ENCODE data around the gene UBE2D4.

UBE2D4 gene

GRCh38 chr7:43952028-43952427 lies 25.8 kb downstream of the UBE2D4 start:
- Histone ChIP-seq H3K4me3 (IDR thresholded peaks at IDR 0.05; ENCODE audit: insufficient read depth, low read depth, low read length) (no peak overlapping the region), H2AFZ (ENCODE audit: low read depth) (no peak overlapping the region), H3K79me2 (ENCODE audit: insufficient read depth, low read depth) (no peaks in the 10 kb centered on the region), H3K27me3 (ENCODE audit: insufficient read depth, low read depth) (no peaks in the 10 kb centered on the region), H3K4me2 (no peak overlapping the region), H3K27ac (no peak overlapping the region), H3K9ac (no peak overlapping the region), H3K4me1 (ENCODE audit: low read depth, poor library complexity, severe bottlenecking) (peaks cover 8% of the 10 kb centered on the region), H4K20me1 (ENCODE audit: insufficient read depth) (no peaks in the 10 kb centered on the region), H3K36me3 (ENCODE audit: insufficient read depth) (no peaks in the 10 kb centered on the region)
- no peak for TF ChIP-seq CTCF (conservative IDR thresholded peaks at IDR 0.05; ENCODE audit: low read depth, low read length)

- TF ChIP-seq CTCF (conservative IDR thresholded peaks at IDR 0.05; ENCODE audit: low read depth, low read length) = no peak
- Histone ChIP-seq H3K36me3 (ENCODE audit: insufficient read depth) (no peaks in the 10 kb centered on the region), H3K9ac (no peak overlapping the region), H3K27ac (no peak overlapping the region), H3K27me3 (ENCODE audit: insufficient read depth, low read depth) (no peaks in the 10 kb centered on the region), H4K20me1 (ENCODE audit: insufficient read depth) (no peaks in the 10 kb centered on the region), H3K79me2 (ENCODE audit: insufficient read depth, low read depth) (no peaks in the 10 kb centered on the region), H3K4me2 (no peak overlapping the region), H3K4me3 (IDR thresholded peaks at IDR 0.05; ENCODE audit: insufficient read depth, low read depth, low read length) (no peak overlapping the region), H2AFZ (ENCODE audit: low read depth) (no peak overlapping the region), H3K4me1 (ENCODE audit: low read depth, poor library complexity, severe bottlenecking) (peaks cover 8% of the 10 kb centered on the region)
Observed at GRCh38 chr7:43953071-43953470, 26.8 kb downstream of the UBE2D4 start.

- H3K4me1 ChIP-seq (ENCODE audit: low read depth, poor library complexity, severe bottlenecking) = peaks cover 8% of the 10 kb centered on the region
- no peak overlapping the region for H3K9ac ChIP-seq
- H3K27me3 ChIP-seq (ENCODE audit: insufficient read depth, low read depth) = no peaks in the 10 kb centered on the region
- no peak overlapping the region for H2AFZ ChIP-seq (ENCODE audit: low read depth)
- H3K79me2 ChIP-seq (ENCODE audit: insufficient read depth, low read depth) = no peaks in the 10 kb centered on the region
- TF ChIP-seq CTCF (conservative IDR thresholded peaks at IDR 0.05; ENCODE audit: low read depth, low read length) = peak; percentile 63
- H3K4me3 ChIP-seq (IDR thresholded peaks at IDR 0.05; ENCODE audit: insufficient read depth, low read depth, low read length) = no peak overlapping the region
- H3K4me2 ChIP-seq = no peak overlapping the region
- no peak overlapping the region for H3K27ac ChIP-seq
- no peaks in the 10 kb centered on the region for H4K20me1 ChIP-seq (ENCODE audit: insufficient read depth)
- no peaks in the 10 kb centered on the region for H3K36me3 ChIP-seq (ENCODE audit: insufficient read depth)
Observed at GRCh38 chr7:43954524-43955228, 28.4 kb downstream of the UBE2D4 start.

- Histone ChIP-seq H3K4me3 (IDR thresholded peaks at IDR 0.05; ENCODE audit: insufficient read depth, low read depth, low read length) (no peak overlapping the region), H4K20me1 (ENCODE audit: insufficient read depth) (no peaks in the 10 kb centered on the region), H2AFZ (ENCODE audit: low read depth) (no peak overlapping the region), H3K9ac (no peak overlapping the region), H3K4me1 (ENCODE audit: low read depth, poor library complexity, severe bottlenecking) (peaks cover 8% of the 10 kb centered on the region), H3K27me3 (ENCODE audit: insufficient read depth, low read depth) (no peaks in the 10 kb centered on the region), H3K36me3 (ENCODE audit: insufficient read depth) (no peaks in the 10 kb centered on the region), H3K4me2 (no peak overlapping the region), H3K79me2 (ENCODE audit: insufficient read depth, low read depth) (no peaks in the 10 kb centered on the region), H3K27ac (no peak overlapping the region)
- TF ChIP-seq CTCF (conservative IDR thresholded peaks at IDR 0.05; ENCODE audit: low read depth, low read length) = no peak
Observed at GRCh38 chr7:43956027-43956426, 29.8 kb downstream of the UBE2D4 start.
